Medulla oblongata (tissue), 1 donor: ENCODE measurements around the gene GSTO2.

Source experiments
- DNase-seq: peaks from one replicate; pipeline ENCODE4 v3.0.0-alpha.2; 2015; ENCODE audit errors: extremely low spot score

Gene GSTO2

DNA sequence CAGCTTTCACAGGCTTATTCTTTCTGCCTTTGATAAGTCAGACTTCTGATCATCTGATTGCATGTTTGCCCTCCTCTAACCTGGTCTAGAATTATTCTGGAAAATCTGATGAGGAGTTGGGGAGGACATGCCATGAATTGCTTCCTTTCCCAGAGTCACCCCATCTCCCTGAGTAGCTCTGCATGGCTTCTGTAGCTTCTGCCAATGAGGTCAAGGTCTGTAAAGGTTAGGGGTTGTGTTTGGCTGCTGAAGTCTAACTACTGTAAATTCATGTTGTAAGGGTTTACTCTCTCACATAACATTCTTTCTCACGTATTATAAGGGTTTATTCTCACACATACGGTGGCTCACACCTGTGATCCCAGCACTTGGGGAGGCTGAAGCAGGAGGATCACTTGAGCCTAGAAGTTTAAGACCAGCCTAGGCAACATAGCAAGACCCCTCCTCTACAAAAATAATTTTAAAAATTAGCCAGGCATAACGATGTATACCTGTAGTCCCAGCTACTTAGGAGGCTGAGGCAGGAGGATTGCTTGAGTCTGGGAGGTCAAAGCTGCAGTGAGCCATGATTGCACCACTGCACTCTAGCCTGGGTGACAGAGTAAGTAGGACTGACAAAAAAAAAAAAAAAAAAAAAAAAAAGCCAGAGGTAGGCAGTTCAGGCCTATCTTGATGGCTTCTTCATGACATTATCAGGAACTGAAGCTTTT, 10.7 kb downstream of the GSTO2 start:
- no peak for DNase-seq

- no peak for DNase-seq
Measured at GRCh38 chr10:104281694-104282093, 12.7 kb downstream of the GSTO2 start.

- DNase-seq: no peak
Measured at GRCh38 chr10:104284846-104285245, 15.9 kb downstream of the GSTO2 start.

- no peak for DNase-seq
Measured at GRCh38 chr10:104286939-104287338, 18.0 kb downstream of the GSTO2 start.

DNA sequence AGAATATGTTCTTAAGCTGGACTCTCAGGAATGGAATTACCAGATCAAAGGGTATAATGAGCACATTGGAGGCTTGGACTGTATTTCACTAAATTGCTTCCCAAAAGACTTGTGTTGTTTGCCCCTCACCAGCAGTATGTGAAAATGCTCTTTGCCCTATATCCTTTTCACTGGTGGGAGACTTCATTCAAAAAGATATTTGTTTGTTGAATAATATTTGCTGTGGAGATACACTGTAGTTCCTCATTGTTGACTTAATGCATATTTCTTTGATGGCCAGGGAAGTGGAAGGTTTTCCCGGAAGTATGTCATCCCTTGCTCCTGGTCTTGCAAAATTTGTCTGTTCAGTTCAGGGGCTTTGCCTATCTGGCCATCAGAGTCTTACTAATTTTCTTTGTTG, 19.4 kb downstream of the GSTO2 start:
- no peak for DNase-seq

DNA sequence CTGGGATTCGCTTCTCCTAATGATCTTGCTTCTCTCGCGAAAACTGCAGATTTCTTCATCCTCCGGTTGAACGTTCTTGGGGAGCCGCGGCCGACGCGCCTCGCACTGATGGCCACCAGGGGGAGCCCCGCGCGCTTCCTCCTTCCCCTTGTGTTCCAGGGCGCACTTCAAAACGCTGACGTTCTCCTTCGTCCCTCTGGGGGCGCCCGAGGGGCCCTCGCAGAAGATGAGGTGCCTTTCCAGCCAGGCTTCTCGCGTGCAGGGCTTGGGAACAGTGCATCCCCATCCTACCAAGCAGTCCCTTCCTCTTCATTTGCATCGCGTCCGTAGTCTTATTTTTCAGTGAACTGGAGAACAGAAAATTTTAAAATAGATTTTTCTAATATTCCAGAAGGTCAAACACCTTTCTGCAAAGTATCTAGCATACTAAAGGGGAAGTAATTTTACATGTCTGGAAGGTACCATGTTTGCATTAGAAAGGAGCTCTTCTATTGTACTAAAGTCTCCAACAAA, 22.5 kb downstream of the GSTO2 start:
- DNase-seq: peak; percentile 94

GRCh38 chr10:104293011-104293410, 24.0 kb downstream of the GSTO2 start:
- DNase-seq: no peak

- no peak for DNase-seq
Measured at GRCh38 chr10:104293781-104294321, 24.9 kb downstream of the GSTO2 start.

DNA sequence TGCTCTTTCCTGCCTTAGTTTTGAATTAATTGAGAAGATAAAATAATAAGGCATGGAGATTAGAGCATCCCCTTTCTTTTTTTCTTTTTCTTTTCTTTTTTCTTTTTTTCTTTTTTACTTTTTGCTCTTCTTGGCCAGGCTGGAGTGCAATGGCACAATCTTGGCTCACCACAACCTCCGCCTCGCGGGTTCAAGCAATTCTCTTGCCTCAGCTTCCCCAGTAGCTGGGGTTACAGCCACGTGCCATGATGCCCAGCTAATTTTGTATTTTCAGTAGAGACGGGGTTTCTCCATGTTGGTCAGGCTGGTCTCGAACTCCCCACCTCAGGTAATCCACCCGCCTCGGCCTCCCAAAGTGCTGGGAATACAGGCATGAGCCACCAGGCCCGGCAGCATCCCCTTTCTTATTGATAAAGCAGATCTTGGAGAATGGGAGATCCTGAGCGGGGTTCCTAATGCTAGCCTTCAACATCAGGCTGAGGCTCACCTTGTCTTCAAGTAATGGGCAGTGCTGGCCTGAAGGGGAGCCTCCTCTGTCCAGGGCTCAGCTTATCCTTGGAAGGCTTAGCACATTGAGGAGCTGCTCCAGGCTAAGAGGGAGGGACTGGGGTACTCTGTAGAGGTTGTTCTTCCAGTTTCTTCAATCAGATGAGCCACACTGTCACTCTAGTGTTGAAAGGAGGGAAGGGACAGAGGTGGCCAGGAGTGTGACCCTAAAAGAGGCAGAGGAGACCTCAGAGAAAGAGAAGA, 27.9 kb downstream of the GSTO2 start:
- DNase-seq: no peak

DNA sequence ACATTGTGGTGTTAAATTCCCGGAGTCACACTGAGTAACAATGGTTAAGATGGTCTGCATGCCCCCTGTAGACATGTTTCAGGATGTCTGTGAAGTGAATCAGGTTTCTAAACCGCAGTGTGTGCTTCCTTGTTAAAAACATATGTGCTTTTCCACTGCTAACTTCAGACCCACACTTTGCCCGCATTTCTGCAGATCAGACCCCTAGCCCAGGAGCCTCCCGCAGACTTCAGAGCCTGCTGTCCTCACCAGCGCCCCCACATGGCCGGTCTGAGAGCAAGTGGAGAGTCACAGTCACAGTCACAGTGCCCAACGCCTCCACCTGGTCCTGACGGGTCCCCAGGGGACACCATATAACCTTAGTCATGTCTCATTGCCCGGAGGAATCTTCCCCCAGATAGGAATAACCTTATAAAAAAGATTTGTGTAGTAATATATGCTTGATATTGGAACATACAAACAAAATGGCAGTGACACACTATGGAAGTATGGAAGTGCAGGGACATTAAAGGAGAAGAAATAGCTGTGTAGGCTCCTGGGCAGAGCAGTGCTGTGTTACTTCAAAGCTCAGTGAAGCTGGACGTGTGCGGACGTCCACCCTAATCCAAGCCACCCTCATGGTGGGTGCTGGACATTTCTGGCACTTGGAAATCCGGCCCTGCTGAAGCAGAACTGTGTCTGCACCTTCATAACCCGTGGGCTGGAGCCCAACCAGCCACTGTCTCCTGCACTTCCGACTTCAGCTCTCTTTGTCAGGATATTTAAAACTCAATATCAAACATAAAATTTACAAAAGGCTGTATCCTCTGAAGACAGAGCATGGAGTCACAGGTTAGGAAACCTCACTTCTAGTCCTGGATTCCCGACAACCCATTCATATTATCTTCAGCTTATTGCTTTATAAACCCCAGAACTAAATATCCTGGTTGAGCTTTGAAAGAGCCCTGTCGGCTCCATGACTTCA, 29.0 kb downstream of the GSTO2 start:
- DNase-seq: no peak

GRCh38 chr10:104299031-104299904, 30.3 kb downstream of the GSTO2 start:
- DNase-seq: no peak

GRCh38 chr10:104300002-104300735, 31.2 kb downstream of the GSTO2 start:
- DNase-seq: no peak

DNA sequence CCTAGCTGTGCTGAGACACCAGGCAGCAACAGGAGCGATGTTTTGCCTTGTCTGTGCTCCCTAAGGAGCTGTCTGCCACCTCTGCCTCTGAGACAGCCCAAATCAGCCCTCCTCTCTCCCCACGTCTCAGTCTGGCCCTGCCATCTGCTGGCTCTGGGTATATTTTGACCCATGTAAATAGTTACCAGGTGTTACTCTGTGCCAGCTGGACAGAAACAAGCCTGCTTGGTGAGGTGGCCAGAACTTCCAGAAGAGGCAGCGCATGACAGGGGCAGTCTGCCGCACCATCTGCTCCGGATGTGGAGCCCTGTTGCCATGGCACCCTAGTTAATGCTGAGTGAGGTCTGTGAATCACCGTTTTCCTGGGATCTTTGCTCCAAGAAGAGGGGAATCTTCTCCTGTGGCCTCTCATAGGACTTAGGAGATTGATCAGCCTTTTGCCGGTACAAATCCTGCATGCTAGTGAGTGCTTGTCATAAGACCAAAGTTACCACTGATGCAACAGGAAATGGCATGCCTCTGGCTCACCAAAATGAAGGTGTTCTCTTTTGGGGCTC, 31.8 kb downstream of the GSTO2 start:
- DNase-seq: peak; percentile 55

GRCh38 chr10:104301907-104302690, 33.1 kb downstream of the GSTO2 start:
- no peak for DNase-seq

DNA sequence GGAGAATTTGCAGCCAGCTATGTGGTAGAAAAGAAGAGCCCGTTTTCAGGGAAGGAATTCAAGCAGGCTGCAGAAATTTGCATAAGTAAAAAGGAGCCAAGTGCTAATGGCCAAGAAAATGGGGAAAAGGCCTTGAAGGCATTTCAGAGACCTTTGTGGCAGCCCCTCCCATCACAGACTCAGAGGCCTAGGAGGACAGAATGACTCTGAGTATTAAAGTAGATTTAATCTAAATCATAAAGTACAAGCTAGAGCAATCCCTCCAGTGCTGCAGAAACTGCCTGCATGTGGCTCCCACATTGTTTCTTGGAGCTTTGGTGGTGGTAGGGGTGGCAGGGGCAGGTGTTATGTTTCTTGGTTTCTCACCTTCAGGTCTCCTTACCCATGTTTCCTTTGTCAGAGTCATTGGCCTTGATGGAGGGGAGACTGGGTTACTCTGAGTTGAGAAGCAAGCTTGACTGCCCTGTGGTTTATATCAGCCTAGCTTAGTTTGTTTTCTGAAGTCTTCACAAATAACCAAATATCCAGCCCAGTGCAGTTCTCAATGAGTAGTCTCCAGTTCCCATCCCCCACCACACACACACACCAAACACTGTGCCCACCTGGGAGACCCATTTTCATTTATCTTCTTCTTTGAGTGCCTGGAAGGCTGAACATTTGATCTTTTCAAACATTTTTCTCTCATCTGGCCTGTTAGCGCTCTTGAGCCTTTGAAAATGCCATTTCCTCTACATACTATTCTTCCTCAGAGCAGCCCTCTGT, 34.8 kb downstream of the GSTO2 start:
- no peak for DNase-seq

DNA sequence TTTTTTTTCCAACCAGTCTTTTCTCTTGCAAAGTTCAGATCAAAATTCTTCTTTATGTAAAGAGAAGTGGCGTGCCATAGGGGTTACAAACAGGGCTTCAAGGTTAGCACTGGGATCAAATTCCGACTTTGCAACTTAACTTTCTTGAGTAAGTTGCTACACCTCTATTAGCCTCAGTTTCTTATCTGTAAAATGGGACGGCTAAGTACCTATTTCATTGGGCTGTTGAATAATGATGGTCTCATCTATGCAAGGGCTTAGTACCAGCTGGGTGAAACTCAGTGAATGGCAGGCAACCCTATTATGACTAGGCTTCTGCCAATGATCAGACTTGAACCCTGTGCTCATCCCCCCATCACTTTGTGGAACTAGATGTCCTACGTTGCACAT, 35.4 kb downstream of the GSTO2 start:
- no peak for DNase-seq

GRCh38 chr10:104304927-104305326, 35.9 kb downstream of the GSTO2 start:
- DNase-seq: no peak

DNA sequence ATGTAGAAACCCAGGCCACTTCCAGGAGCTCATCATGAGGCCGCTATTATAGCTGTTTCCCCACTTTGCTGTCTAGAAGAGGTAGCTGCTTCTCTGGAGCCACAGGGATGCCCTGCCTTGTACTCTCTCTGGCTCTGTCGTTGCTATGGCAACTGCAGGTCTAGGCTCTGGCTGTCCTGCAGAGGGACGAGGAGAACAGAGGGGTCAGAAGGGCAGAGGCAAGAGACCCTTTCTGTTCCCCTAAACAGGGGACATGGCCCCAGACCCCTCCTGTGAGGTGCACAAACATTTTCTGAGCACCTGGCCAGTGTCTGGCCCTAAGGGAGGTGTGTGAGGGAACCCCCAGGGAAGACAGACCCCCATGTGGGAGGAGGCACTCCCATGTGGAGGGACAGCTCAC, 37.9 kb downstream of the GSTO2 start:
- DNase-seq: no peak
